HUDEP-2 (cell line): ENCODE data around the gene GAB3.

Source experiments
- DNase-seq, 76 experiments: peaks; one replicate each; lab custom pipeline; 2025; ENCODE audit not compliant: unreplicated experiment in 76 of 76; lab: John Stamatoyannopoulos, UW

The GAB3 gene, protein sequence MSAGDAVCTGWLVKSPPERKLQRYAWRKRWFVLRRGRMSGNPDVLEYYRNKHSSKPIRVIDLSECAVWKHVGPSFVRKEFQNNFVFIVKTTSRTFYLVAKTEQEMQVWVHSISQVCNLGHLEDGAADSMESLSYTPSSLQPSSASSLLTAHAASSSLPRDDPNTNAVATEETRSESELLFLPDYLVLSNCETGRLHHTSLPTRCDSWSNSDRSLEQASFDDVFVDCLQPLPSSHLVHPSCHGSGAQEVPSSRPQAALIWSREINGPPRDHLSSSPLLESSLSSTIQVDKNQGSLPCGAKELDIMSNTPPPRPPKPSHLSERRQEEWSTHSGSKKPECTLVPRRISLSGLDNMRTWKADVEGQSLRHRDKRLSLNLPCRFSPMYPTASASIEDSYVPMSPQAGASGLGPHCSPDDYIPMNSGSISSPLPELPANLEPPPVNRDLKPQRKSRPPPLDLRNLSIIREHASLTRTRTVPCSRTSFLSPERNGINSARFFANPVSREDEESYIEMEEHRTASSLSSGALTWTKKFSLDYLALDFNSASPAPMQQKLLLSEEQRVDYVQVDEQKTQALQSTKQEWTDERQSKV

DNA sequence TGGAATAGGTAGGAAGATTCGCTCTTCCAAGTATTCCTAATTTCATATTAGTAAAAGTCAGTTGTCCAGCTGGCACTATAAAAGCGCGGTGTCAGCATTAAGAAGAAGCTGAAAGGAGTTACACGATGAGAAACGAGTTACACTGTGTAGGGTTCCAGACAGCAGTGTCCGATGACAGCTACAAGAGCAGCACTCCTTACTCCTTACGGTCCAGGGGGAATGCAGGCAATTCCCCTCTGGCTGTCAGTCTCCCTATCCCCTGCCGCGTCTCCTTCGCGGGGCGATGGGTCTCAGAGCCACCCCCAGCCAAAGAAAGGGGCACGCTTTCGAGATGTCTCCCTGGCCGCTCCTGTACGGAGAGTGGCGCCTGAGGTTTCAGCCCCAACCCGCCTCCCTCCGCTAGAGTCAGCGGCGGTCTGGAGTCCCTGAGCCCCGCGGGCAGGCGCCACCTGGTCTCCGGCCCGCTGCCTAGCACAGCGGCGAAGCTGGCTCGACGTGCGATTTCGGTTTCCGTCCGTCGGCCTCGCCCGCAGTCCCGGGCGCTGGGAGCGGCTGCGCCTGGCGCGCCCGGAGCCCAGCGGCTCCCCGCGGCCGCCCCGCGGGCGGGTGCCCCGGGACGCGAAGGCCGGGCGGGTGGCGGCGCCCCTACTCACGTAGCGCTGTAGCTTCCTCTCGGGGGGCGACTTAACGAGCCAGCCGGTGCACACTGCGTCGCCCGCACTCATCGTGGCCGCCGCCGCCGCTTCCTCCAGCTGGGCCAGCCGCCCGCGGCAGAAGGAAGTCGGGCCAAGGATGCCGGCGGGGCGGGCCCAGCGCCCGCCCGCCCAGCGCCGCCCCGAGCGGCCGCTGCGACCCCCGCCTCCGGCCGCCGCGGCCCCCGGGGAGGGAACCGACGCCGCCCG lies at the start of gene GAB3:
Gene GAB3, minus strand, starts transcription at position 777 of the 902 bp plus-strand sequence. Its CDS starts 52 bp downstream, at position 725.
- DNase-seq = peak in 7 of 76 experiments; percentile 1 to 30 (median 20)

- peak in 10 of 76 experiments; percentile 12 to 29 (median 22) for DNase-seq
Measured at GRCh38 chrX:154799556-154800348, 48.9 kb upstream of the GAB3 start.

DNA sequence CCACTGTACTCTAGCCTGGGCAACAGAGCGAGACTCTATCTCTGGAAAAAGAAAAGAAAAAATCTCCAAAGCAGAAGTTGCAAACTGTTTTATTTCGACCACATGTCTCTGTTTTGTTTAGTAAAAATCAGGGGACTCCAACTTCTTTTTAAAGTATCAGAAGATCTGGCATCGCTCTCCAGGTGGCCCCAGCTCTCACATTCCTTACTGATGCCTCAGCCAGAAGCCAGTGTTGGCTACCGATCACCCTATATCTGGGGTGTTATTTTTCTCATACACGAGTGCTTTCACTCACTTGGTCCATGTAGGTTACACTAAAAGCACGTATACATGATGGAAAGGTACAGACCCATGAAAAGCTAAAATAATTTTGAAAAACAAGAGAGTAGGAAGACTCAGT lies 46.1 kb upstream of the GAB3 start:
- no peak for DNase-seq

GRCh38 chrX:154795016-154795415 lies 44.1 kb upstream of the GAB3 start:
- no peak for DNase-seq

DNA sequence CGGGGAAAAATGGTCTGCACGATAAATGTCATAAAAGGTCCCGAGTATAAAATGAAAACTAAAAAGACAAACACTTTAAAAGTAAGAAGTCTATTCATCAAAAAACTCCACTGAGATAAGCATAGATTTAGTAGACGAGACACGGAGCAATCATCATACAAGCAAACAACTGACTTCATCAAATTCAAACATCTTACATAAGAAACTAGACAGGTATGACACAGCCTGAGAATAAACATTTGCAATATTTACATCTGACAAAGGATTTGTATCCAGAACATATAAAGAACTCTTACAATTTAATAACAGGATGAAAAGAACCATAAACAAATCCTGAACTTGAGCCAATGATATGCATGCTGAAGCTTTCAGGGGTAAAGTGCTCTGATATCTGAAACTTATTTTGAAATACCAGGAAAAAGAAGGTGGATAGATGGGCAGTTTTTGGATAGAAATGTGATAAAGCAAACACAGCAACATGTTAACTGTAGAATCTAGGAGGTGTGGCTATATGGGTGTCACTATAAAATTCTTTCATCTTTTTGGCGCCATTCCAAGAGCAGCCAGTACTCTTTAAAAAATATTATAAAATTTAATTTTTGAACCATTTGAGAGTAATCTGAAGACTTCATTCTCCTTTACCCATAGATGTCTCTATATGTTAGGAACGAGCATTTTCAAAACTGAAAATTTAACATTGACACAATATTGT lies 42.4 kb upstream of the GAB3 start:
- peak in 2 of 76 experiments; percentile 8 to 17 for DNase-seq

DNA sequence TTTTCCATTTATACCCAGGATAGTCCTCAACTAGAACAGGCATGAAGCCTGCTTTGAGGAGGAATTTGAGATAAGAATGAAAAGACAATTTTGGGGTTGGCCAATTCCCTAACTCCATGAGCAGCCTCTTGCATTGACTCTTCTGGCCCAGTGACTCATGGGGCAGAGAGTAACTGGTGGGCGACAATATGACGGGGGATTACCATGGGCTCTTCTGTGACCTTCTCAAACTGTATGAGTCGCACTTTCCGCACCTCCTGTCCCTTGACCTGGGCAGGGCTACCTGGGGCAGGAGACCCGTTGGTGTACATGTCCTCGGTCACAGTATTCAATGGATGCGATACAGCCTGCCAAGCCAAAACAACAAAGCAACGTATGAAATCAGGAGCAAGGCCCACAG lies 41.1 kb upstream of the GAB3 start:
- no peak for DNase-seq

DNA sequence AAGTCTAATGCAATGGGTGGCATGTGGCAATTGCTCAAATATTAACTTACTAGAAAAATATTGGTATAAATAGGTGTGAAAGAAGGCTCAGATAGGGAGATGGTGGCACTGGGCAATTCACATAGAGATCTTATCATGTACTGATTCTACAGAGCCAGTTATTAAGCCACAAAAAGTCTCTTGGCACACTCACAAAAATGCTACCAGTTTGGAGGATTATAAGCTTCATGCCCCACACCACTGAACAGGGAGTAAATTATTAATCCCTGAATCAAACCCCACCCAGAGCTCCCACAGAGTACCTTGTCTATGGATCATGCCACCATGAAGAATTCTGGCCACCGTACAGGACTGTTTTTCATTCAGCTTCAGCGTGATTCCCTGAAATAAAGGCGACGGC lies 40.6 kb upstream of the GAB3 start:
- no peak for DNase-seq

GRCh38 chrX:154785716-154786115 lies 34.8 kb upstream of the GAB3 start:
- peak in 3 of 76 experiments; percentile 6 to 25 (median 10) for DNase-seq

- DNase-seq = peak in 65 of 76 experiments; percentile 7 to 85 (median 50)
Measured at GRCh38 chrX:154784149-154784995, 33.5 kb upstream of the GAB3 start.

DNA sequence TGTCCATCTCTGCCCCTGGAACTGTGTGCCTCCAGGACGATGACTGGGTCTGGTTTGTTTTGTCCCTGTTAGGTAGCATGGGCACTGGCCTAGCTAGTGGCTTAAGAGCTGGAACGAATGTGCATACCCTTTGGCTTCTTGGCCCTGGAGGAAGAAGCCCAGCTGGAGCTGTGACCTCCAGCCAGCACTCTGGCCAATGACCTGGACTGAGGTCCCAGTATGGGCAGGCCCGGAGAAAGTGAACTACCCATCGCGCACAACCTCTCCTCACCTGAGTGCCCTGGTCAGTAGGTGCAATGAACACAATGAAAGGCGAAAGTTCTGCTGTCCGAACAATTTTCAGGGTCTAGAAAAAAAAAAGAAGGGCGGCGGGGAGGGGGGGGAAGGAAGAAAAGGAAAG lies 30.1 kb upstream of the GAB3 start:
- no peak for DNase-seq

DNA sequence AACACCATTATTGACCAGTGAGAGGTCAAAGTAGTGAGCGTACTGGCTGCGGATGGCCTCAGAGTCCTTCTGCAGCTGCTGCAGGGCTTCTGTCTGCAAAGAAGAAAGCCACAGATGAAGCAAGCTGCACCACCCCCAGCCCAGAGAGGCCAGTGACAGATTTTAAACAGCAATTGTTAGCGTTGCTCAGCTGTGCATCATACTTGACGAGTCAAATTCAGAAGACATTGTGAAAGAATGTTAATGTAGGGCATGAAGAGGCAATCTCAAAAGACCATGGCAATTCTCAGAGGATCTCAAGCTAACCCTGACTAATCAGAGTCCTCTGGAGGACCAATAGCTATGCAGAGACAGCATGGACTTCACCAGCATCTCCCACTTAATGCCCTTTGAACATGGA lies 28.4 kb upstream of the GAB3 start:
- DNase-seq = no peak

DNA sequence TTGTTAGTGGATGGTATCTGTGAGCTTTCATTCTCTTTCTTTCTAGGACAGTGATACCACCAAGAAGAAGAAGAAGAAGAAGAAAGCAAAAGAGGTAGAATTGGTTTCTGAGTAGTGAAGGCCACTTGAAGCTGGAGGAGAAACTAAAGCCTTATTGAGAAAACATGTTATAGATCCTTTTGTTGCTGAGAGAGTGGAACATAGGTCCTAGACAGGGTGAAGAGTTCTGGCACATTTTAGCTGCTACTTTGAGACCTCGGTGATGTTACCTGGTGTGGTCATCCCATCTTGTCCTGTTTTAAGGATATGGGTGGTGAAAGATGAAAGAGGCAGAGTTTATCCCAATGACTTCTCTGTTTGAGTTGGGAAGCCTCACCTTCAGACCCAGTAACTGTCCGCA lies 25.9 kb upstream of the GAB3 start:
- DNase-seq = no peak

GRCh38 chrX:154775419-154776349 lies 24.8 kb upstream of the GAB3 start:
- DNase-seq = peak in 73 of 76 experiments; percentile 3 to 78 (median 52)

DNA sequence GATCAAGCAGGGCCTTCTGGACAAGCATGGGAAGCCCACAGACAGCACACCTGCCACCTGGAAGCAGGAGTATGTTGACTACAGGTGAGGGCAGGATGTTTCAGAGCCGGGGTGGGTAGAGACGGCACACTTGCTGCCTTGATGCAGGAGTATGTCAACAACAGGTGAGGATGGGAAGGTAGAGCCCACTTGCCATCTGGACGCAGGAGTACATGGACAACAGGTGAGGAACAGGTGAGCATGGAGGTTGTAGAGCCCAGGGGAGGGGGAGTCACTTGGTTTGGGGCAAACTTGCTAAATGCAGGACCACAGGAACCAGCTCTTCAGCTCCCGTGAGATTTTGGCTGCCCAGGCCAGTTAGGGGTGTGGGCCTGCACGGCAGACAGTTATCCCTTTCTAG lies 23.7 kb upstream of the GAB3 start:
- no peak for DNase-seq

DNA sequence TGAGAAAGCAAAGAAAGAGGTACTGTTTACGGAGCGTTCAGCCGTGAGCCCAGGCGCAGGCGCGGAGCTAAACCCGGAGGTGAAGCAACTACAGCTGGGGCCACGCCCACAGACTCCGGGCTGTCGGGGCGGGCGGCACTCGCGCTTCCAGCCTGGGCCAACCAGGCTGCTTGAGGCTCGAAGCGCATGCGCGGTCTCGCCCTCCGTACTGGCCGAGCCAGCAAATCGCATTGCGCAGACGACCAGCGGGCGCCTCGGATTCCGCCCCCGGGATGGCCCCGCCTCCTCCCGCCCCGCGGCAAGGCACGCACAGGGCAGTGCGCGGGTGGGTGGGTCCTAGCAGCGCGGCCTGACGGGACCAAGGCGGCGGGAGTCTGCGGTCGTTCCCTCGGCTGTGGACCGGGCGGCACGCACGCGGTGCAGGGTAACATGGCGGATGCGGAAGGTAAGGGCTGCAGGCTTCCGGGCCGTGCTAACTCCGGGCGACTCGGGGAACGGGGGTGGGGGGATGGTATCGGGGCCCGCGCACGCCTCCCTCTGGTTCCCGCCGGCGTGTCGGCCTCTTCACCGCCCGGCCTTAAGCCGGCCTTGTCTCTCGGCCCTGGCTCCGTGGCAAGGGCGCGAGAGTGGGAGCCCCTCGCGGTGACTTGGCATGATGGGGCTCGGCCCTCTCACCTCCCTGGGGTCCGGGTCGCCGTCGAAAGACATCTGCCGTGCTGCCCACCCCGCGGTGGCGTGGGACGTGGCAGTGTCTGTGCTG lies 11.8 kb upstream of the GAB3 start, which contains the start of gene DKC1:
Gene DKC1, plus strand, starts transcription at position 328 of the 760 bp plus-strand sequence. Its CDS starts 102 bp downstream, at position 430.
- peak in 75 of 76 experiments; percentile 21 to 97 (median 90) for DNase-seq

DNA sequence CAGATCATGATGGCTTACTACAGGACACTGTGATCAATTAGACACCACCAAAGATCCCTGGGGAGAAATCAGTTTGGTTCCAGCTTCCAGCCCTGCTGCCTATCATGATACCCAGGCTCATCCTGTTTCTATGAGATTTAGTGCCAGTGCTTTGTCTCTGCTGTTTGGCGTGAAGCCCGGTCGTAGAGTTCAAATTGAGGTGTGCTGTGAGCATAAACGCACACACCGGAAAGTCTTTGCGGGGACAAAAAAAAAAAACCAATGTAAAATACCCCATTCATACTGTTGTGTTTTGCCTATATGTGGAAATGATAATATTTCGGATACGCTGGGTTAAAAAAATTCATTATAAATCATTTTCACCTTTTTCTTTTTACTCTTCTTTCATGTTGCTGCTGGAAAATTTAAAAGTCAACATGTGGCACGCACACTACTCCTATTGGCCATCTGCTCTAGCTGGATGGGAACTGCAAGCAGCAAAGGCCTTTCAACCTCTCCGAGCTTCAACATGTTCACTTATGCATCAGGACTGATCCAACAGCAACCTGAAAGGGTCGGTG lies 11.2 kb upstream of the GAB3 start:
- peak in 33 of 76 experiments; percentile 1 to 54 (median 26) for DNase-seq
